Astrocyte (in vitro differentiated cells and primary cell): ENCODE data around the gene NAA50. TPM values are rescaled to one million over a fixed set of nuclear protein-coding genes. Genes with fewer than 3 reads are reported as not detected.
A peak's percentile ranks its signal among the peaks of the same experiment; 100 is the strongest.

Source experiments
- DNase-seq: peaks from one replicate; pipeline ENCODE4 v3.0.0-alpha.2; 2010; ENCODE audit warnings: low read depth
- FAIRE-seq: peaks from 2 replicates; lab custom pipeline; 2011; peaks lifted over from hg19 to GRCh38; lab: Jason Lieb, UNC
- H2AFZ ChIP-seq: 2 replicates; pipeline ENCODE4 v1.6.0; 2012; ENCODE audit warnings: low read depth, low read length, inconsistent platforms
- H3K27ac ChIP-seq: 2 replicates; pipeline ENCODE4 v1.5.1; 2011; ENCODE audit warnings: low read depth, low read length, inconsistent platforms
- H3K27me3 ChIP-seq: 2 replicates; pipeline ENCODE4 v1.6.0; 2011; ENCODE audit warnings: low read length, inconsistent platforms; ENCODE audit not compliant: insufficient read depth
- H3K36me3 ChIP-seq: 2 replicates; pipeline ENCODE4 v1.5.1; 2011; ENCODE audit warnings: low read length, inconsistent platforms; ENCODE audit not compliant: insufficient read depth
- H3K4me1 ChIP-seq: 2 replicates; pipeline ENCODE4 v1.5.1; 2011; ENCODE audit warnings: low read length, inconsistent platforms; ENCODE audit not compliant: insufficient read depth
- H3K4me2 ChIP-seq: 2 replicates; pipeline ENCODE4 v1.6.0; 2012; ENCODE audit warnings: low read length, inconsistent platforms
- H3K4me3 ChIP-seq: 2 replicates; pipeline ENCODE4 v1.5.1; 2011; ENCODE audit warnings: low read depth, mild to moderate bottlenecking, low read length, inconsistent platforms; ENCODE audit not compliant: insufficient read depth
- H3K79me2 ChIP-seq: 2 replicates; pipeline ENCODE4 v1.6.0; 2012; ENCODE audit warnings: mild to moderate bottlenecking, low read length, inconsistent platforms; ENCODE audit not compliant: insufficient read depth
- H3K9ac ChIP-seq: 2 replicates; pipeline ENCODE4 v1.6.0; 2012; ENCODE audit warnings: mild to moderate bottlenecking, low read length, inconsistent platforms
- H3K9me3 ChIP-seq: 2 replicates; pipeline ENCODE4 v1.5.1; 2012; ENCODE audit warnings: low read depth, mild to moderate bottlenecking, low read length, inconsistent platforms; ENCODE audit not compliant: insufficient read depth
- H4K20me1 ChIP-seq: 2 replicates; pipeline ENCODE4 v1.6.0; 2012; ENCODE audit warnings: low read length, inconsistent platforms; ENCODE audit not compliant: insufficient read depth
- H3K27ac Mint-ChIP-seq: one replicate; pipeline ENCODE4 v1.8.0; 2021; ENCODE audit warnings: mild to moderate bottlenecking, mixed read lengths; ENCODE audit not compliant: unreplicated experiment
- H3K27me3 Mint-ChIP-seq: one replicate; pipeline ENCODE4 v1.8.0; 2021; ENCODE audit warnings: low read depth, mixed read lengths; ENCODE audit not compliant: unreplicated experiment
- H3K36me3 Mint-ChIP-seq: one replicate; pipeline ENCODE4 v1.8.0; 2021; ENCODE audit warnings: low read depth, mixed read lengths; ENCODE audit not compliant: unreplicated experiment
- H3K4me1 Mint-ChIP-seq: one replicate; pipeline ENCODE4 v1.8.0; 2021; ENCODE audit warnings: low read depth, mixed read lengths; ENCODE audit not compliant: unreplicated experiment
- H3K4me3 Mint-ChIP-seq: one replicate; pipeline ENCODE4 v1.8.0; 2021; ENCODE audit warnings: mild to moderate bottlenecking, moderate library complexity, mixed read lengths; ENCODE audit not compliant: unreplicated experiment
- H3K9me3 Mint-ChIP-seq: one replicate; pipeline ENCODE4 v1.8.0; 2021; ENCODE audit warnings: mild to moderate bottlenecking, mixed read lengths; ENCODE audit not compliant: unreplicated experiment
- CTCF ChIP-seq: IDR thresholded peaks from 2 replicates; pipeline ENCODE4 v1.5.1; 2011; ENCODE audit warnings: low read depth, mild to moderate bottlenecking, inconsistent platforms, low read length, moderate library complexity; ENCODE audit not compliant: insufficient read depth
- EZH2 ChIP-seq: IDR thresholded peaks from 2 replicates; pipeline ENCODE4 v1.6.1; 2012; ENCODE audit warnings: mild to moderate bottlenecking, low read length, inconsistent platforms; ENCODE audit not compliant: insufficient read depth
- total RNA-seq: library from RNA; stranded (reverse); gene quantifications from 2 replicates; pipeline ENCODE4 v1.2.1, GENCODE V29; 2021

The NAA50 gene
- total RNA-seq, 1 donor from 2014 or later: 151 TPM

- Histone ChIP-seq H3K27me3 (no peaks in the 10 kb centered on the region), H2AFZ (no peak overlapping the region), H4K20me1 (no peaks in the 10 kb centered on the region), H3K9me3 (no peaks in the 10 kb centered on the region), H3K4me3 (no peak overlapping the region), H3K4me1 (no peaks in the 10 kb centered on the region), H3K9ac (no peak overlapping the region), H3K4me2 (no peak overlapping the region), H3K79me2 (no peaks in the 10 kb centered on the region), H3K27ac (no peak overlapping the region), H3K36me3 (no peaks in the 10 kb centered on the region)
- peaks cover 2% of the 10 kb centered on the region for H3K36me3 Mint-ChIP-seq
- H3K9me3 Mint-ChIP-seq: no peaks in the 10 kb centered on the region
- H3K4me1 Mint-ChIP-seq: peaks cover 9% of the 10 kb centered on the region
- TF ChIP-seq CTCF: no peak
- peak; percentile 10 for DNase-seq
- H3K27me3 Mint-ChIP-seq: no peaks in the 10 kb centered on the region
- no peak for FAIRE-seq
- H3K4me3 Mint-ChIP-seq: no peak overlapping the region
- H3K27ac Mint-ChIP-seq: peak overlapping the region; percentile 13
These were observed 33.9 kb downstream of the NAA50 start for GRCh38 chr3:113712129-113712528.

GRCh38 chr3:113707835-113708234 lies 38.2 kb downstream of the NAA50 start:
- Histone ChIP-seq H3K36me3 (no peaks in the 10 kb centered on the region), H3K9ac (no peak overlapping the region), H2AFZ (no peak overlapping the region), H3K4me3 (no peak overlapping the region), H4K20me1 (no peaks in the 10 kb centered on the region), H3K79me2 (no peaks in the 10 kb centered on the region), H3K9me3 (no peaks in the 10 kb centered on the region), H3K4me2 (no peak overlapping the region), H3K4me1 (no peaks in the 10 kb centered on the region), H3K27me3 (no peaks in the 10 kb centered on the region), H3K27ac (no peak overlapping the region)
- TF ChIP-seq EZH2 (no peak), CTCF (no peak)
- FAIRE-seq (no peak), DNase-seq (no peak)
- Mint-ChIP-seq H3K27ac (no peak overlapping the region), H3K4me1 (peaks cover 9% of the 10 kb centered on the region), H3K36me3 (no peaks in the 10 kb centered on the region), H3K4me3 (no peak overlapping the region), H3K9me3 (no peaks in the 10 kb centered on the region), H3K27me3 (no peaks in the 10 kb centered on the region)

GRCh38 chr3:113698956-113699355 lies 47.1 kb downstream of the NAA50 start:
- Histone ChIP-seq H3K9ac (peak overlapping the region; percentile 47), H3K36me3 (no peaks in the 10 kb centered on the region), H3K79me2 (peaks cover 19% of the 10 kb centered on the region), H3K4me2 (peak overlapping the region; percentile 85), H3K27ac (no peak overlapping the region), H3K4me1 (peaks cover 11% of the 10 kb centered on the region), H2AFZ (peak overlapping the region; percentile 76), H3K4me3 (no peak overlapping the region), H4K20me1 (peaks cover 4% of the 10 kb centered on the region), H3K27me3 (no peaks in the 10 kb centered on the region), H3K9me3 (no peaks in the 10 kb centered on the region)
- no peak overlapping the region for H3K27ac Mint-ChIP-seq
- H3K27me3 Mint-ChIP-seq: no peaks in the 10 kb centered on the region
- DNase-seq (peak; percentile 12), FAIRE-seq (no peak)
- H3K9me3 Mint-ChIP-seq: no peaks in the 10 kb centered on the region
- no peak overlapping the region for H3K4me3 Mint-ChIP-seq
- H3K4me1 Mint-ChIP-seq: peaks cover 2% of the 10 kb centered on the region
- H3K36me3 Mint-ChIP-seq: no peaks in the 10 kb centered on the region
- TF ChIP-seq EZH2: no peak
- no peak for TF ChIP-seq CTCF
